Endothelial cell of umbilical vein (primary cell): ENCODE results near the gene OAS2. TPM values are rescaled to one million over a fixed set of nuclear protein-coding genes. Genes with fewer than 3 reads are reported as not detected.
"Not testable (repeated sequence)": the region's sequence is repeated elsewhere in the genome, so short reads cannot be mapped to it uniquely, and the experiment has no call there.

Experiments used
- BruUV-seq: library from RNA; stranded (reverse); fragments of 400-500 nt; replicated peaks from 2 replicates; lab custom pipeline; 2021; lab: Mats Ljungman, UMichigan
- CTCF ChIA-PET: fragments of 300-600, 350-600 bp; sonication (Branson Sonifier 250); formaldehyde crosslinking; loops from one replicate; lab custom pipeline; 2021; ENCODE audit warnings: antibody characterized with exemption, inconsistent platforms; lab: Charles Lee
- POLR2A ChIA-PET: fragments of 300-600, 350-600 bp; sonication (Branson Sonifier 250); formaldehyde crosslinking; loops from one replicate; lab custom pipeline; 2021; ENCODE audit warnings: antibody characterized with exemption, inconsistent platforms; lab: Charles Lee
- DNase-seq: peaks from one replicate; pipeline ENCODE4 v3.0.0-alpha.2; 2011; ENCODE audit warnings: low read depth, low spot score
- FAIRE-seq: peaks from 2 replicates; lab custom pipeline; 2011; peaks lifted over from hg19 to GRCh38; lab: Jason Lieb, UNC
- H2AFZ ChIP-seq: 2 replicates; pipeline ENCODE4 v1.6.0; 2012; ENCODE audit warnings: low read depth, low read length, control low read depth, inconsistent platforms
- H3K27ac ChIP-seq: 2 replicates; pipeline ENCODE4 v1.5.1; 2011; ENCODE audit warnings: low read depth, mild to moderate bottlenecking, control low read depth, low read length, moderate library complexity; ENCODE audit not compliant: insufficient read depth
- H3K27me3 ChIP-seq, 2 experiments: 2 replicates each; pipeline versions ENCODE4 v1.6.0 to v1.6.1; 2011; ENCODE audit warnings: low read length in 2 of 2, mixed read lengths in 1 of 2; ENCODE audit not compliant: control insufficient read depth in 2 of 2, insufficient read depth in 2 of 2
- H3K36me3 ChIP-seq, 2 experiments: 2 replicates in 1 of 2; 3 replicates in 1 of 2; pipeline ENCODE4 v1.5.1; 2011; ENCODE audit warnings: low read length in 2 of 2, mild to moderate bottlenecking in 1 of 2, moderate library complexity in 1 of 2; ENCODE audit not compliant: control insufficient read depth in 2 of 2, insufficient read depth in 2 of 2; ENCODE audit errors: extremely low read depth in 1 of 2
- H3K4me1 ChIP-seq: 3 replicates; pipeline ENCODE4 v1.5.1; 2011; ENCODE audit warnings: mild to moderate bottlenecking, low read length; ENCODE audit not compliant: control insufficient read depth, insufficient read depth; ENCODE audit errors: extremely low read depth
- H3K4me2 ChIP-seq: 2 replicates; pipeline ENCODE4 v1.6.1; 2011; ENCODE audit warnings: low read length, control low read depth, mixed read lengths; ENCODE audit not compliant: insufficient read depth
- H3K4me3 ChIP-seq, 3 experiments: fragments of 200-600 bp in 1 of 3; sonication (generic), shearing (Covaris generic) in 1 of 3; replicated peaks in 1 of 3; 2 replicates each; pipeline ENCODE4 v1.5.1; 2011 to 2016; ENCODE audit warnings: control low read depth in 3 of 3, low read length in 3 of 3, mild to moderate bottlenecking in 2 of 3, inconsistent platforms in 1 of 3, low read depth in 1 of 3, moderate library complexity in 1 of 3; ENCODE audit not compliant: insufficient read depth in 1 of 3
- H3K79me2 ChIP-seq: 2 replicates; pipeline ENCODE4 v1.6.0; 2012; ENCODE audit warnings: low read length, inconsistent platforms; ENCODE audit not compliant: control insufficient read depth, insufficient read depth
- H3K9ac ChIP-seq: replicated peaks from 2 replicates; pipeline ENCODE3; 2011; ENCODE audit warnings: low read length, control low read depth; ENCODE audit not compliant: insufficient read depth; ENCODE audit errors: extremely low read depth
- H3K9me1 ChIP-seq: replicated peaks from 3 replicates; pipeline ENCODE4 v1.6.0; 2011; ENCODE audit warnings: mild to moderate bottlenecking, low read length; ENCODE audit not compliant: control insufficient read depth, insufficient read depth; ENCODE audit errors: extremely low read depth
- H3K9me3 ChIP-seq: replicated peaks from 2 replicates; pipeline ENCODE4 v1.5.1; 2012; ENCODE audit warnings: low read length, inconsistent platforms; ENCODE audit not compliant: control insufficient read depth, insufficient read depth
- H4K20me1 ChIP-seq: replicated peaks from 2 replicates; pipeline ENCODE3; 2011; ENCODE audit warnings: mild to moderate bottlenecking, low read length; ENCODE audit not compliant: control insufficient read depth, insufficient read depth; ENCODE audit errors: extremely low read depth
- FOS ChIP-seq: IDR thresholded peaks from 2 replicates; pipeline ENCODE4 v1.6.1; 2011; ENCODE audit warnings: mild to moderate bottlenecking, low read length, moderate library complexity, borderline replicate concordance; ENCODE audit not compliant: insufficient read depth
- JUN ChIP-seq: IDR thresholded peaks from 2 replicates; pipeline ENCODE4 v1.6.1; 2011; ENCODE audit warnings: borderline replicate concordance, low read depth; ENCODE audit not compliant: insufficient read length, insufficient read depth
- dilution Hi-C: fragments of 300-500 bp; cut with MboI; formaldehyde crosslinking; loops from one replicate; pipeline ENCODE4 v1.15.0; 2019; ENCODE audit warnings: low sequenced_read_pairs; ENCODE audit not compliant: extremely low pct_ligation_motif_present
- intact Hi-C: fragments of 100-400 bp; cut with micrococcal nuclease; formaldehyde crosslinking; loops from one replicate; pipeline ENCODE4 v1.10.0; 2022
- polyA plus RNA-seq, 4 experiments: library from polyadenylated mRNA; depleted of rRNA in 3 of 4; stranded (reverse) in 3 of 4; unstranded in 1 of 4; fragments of >200 nt; gene quantifications; 2 replicates each; pipeline versions ENCODE4 v1.2.1 to v1.2.3, GENCODE V29; 2011 to 2012; ENCODE audit warnings: missing spikeins in 1 of 4
- total RNA-seq: library from RNA; stranded (reverse); gene quantifications from 2 replicates; pipeline ENCODE4 v1.2.3, GENCODE V29; 2021
- TF ChIP-seq, protein P1 (sequence below), 2 donors: IDR thresholded peaks; 1 replicate in 1 of 2; 2 replicates in 1 of 2; pipeline ENCODE4 v1.5.1; 2011; ENCODE audit warnings: low read length in 2 of 2, mild to moderate bottlenecking in 2 of 2, moderate library complexity in 2 of 2, control low read depth in 1 of 2, inconsistent platforms in 1 of 2, low read depth in 1 of 2; ENCODE audit not compliant: insufficient read depth in 1 of 2; ENCODE audit errors: extremely low read depth in 1 of 2

Gene OAS2
- total and polyA plus RNA-seq, 2 donors (not counting 3 experiments of a cell fraction or from before 2014, with no cell fraction given), result 1.3 to 3.1 TPM

- dilution Hi-C loops, H3K9me1 ChIP-seq, H3K4me2 ChIP-seq, H3K9me3 ChIP-seq, H3K27ac ChIP-seq, H3K36me3 ChIP-seq, H3K9ac ChIP-seq, intact Hi-C loops, FAIRE-seq, BruUV-seq, H4K20me1 ChIP-seq, H3K27me3 ChIP-seq, H2AFZ ChIP-seq, H3K4me1 ChIP-seq, H3K4me3 ChIP-seq, DNase-seq, H3K79me2 ChIP-seq, POLR2A ChIA-PET: not testable (repeated sequence)
- CTCF ChIA-PET, result interaction anchor here (1.5 to 6.4 kb wide), 2 partner anchors 11 to 87 kb away, joined by 6 to 88 read pairs; partner anchors contain the start of gene OAS2
Measured at GRCh38 chr12:112988823-112989385, 10.6 kb downstream of the OAS2 start.

DNA sequence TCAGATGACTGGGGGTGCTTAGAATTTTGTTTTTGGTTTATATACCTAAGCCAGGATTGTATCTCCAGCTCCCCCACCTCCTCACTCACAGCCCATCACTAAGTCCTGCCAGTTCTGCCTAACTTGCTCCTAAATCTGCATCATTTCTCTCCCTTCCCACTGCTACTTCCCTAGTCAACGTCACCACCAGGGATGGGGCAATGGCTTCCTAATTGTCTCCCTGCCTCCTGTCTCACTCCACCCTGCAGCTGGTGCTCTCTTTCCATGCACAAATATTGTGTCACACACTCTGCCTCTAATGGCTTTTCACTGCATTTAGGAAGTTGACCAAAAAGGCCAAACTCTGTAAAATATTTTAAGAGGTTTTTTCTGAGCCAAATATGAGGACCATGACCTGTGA lies 11.5 kb downstream of the OAS2 start:
- Histone ChIP-seq H3K9ac (no peak overlapping the region), H3K79me2 (no peaks in the 10 kb centered on the region), H3K4me1 (no peaks in the 10 kb centered on the region), H2AFZ (no peak overlapping the region), H3K4me2 (no peak overlapping the region), H3K36me3 (no peaks in the 10 kb centered on the region), H4K20me1 (no peaks in the 10 kb centered on the region), H3K27me3 (peaks cover 0 to 4% of the 10 kb centered on the region in 2 experiments), H3K9me3 (no peaks in the 10 kb centered on the region), H3K9me1 (no peaks in the 10 kb centered on the region), H3K4me3 (no peak overlapping the region), H3K27ac (no peak overlapping the region)
- POLR2A ChIA-PET, result no interaction called here
- FAIRE-seq (no peak), DNase-seq (no peak)
- BruUV-seq, result no TSS peak
- dilution Hi-C loops (no loop called here), intact Hi-C loops (no loop called here)
- TF ChIP-seq, protein P1, sequence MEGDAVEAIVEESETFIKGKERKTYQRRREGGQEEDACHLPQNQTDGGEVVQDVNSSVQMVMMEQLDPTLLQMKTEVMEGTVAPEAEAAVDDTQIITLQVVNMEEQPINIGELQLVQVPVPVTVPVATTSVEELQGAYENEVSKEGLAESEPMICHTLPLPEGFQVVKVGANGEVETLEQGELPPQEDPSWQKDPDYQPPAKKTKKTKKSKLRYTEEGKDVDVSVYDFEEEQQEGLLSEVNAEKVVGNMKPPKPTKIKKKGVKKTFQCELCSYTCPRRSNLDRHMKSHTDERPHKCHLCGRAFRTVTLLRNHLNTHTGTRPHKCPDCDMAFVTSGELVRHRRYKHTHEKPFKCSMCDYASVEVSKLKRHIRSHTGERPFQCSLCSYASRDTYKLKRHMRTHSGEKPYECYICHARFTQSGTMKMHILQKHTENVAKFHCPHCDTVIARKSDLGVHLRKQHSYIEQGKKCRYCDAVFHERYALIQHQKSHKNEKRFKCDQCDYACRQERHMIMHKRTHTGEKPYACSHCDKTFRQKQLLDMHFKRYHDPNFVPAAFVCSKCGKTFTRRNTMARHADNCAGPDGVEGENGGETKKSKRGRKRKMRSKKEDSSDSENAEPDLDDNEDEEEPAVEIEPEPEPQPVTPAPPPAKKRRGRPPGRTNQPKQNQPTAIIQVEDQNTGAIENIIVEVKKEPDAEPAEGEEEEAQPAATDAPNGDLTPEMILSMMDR (IDR thresholded peaks at IDR 0.05; ENCODE audit: extremely low read depth in 1 of 2, insufficient read depth in 1 of 2, low read depth in 1 of 2, low read length in 2 of 2), result no peak
- no peak for TF ChIP-seq JUN
- no peak for TF ChIP-seq FOS
- CTCF ChIA-PET, result interaction anchor here (0.5 to 6.4 kb wide), 5 partner anchors 15 to 185 kb away, joined by 3 to 170 read pairs (median 5); no protein-coding TSS in a partner anchor
